GOT3 (cell line): ENCODE results near the gene ARHGAP29.

Source experiments
- DNase-seq: peaks from one replicate; lab custom pipeline; 2025; ENCODE audit warnings: mixed read lengths; lab: John Stamatoyannopoulos, UW

ARHGAP29 gene

GRCh38 chr1:94237291-94238226 is at the start of gene ARHGAP29:
Gene ARHGAP29 (minus strand): TSS chr1:94237584. CDS start chr1:94231611, 5,973 bp downstream.
- no peak for DNase-seq

GRCh38 chr1:94286864-94287437 is 49.6 kb upstream of the ARHGAP29 start:
- DNase-seq: no peak

GRCh38 chr1:94285031-94285654 is 47.8 kb upstream of the ARHGAP29 start:
- DNase-seq: no peak

GRCh38 chr1:94284476-94284875 is 47.1 kb upstream of the ARHGAP29 start:
- no peak for DNase-seq

GRCh38 chr1:94283462-94283861 is 46.1 kb upstream of the ARHGAP29 start:
- DNase-seq: no peak

- DNase-seq: no peak
Observed at GRCh38 chr1:94282143-94282711, 44.8 kb upstream of the ARHGAP29 start.

- DNase-seq: no peak
Observed at GRCh38 chr1:94281361-94282142, 44.2 kb upstream of the ARHGAP29 start.

- no peak for DNase-seq
Observed at GRCh38 chr1:94280541-94280940, 43.2 kb upstream of the ARHGAP29 start.

- DNase-seq: no peak
Observed at GRCh38 chr1:94279462-94279861, 42.1 kb upstream of the ARHGAP29 start.

GRCh38 chr1:94279038-94279437 is 41.7 kb upstream of the ARHGAP29 start:
- DNase-seq: no peak

GRCh38 chr1:94276988-94277434 is 39.6 kb upstream of the ARHGAP29 start:
- DNase-seq: no peak

- DNase-seq: no peak
Observed at GRCh38 chr1:94275083-94275482, 37.7 kb upstream of the ARHGAP29 start.

- DNase-seq: no peak
Observed at GRCh38 chr1:94274561-94274960, 37.2 kb upstream of the ARHGAP29 start.

- DNase-seq: no peak
Observed at GRCh38 chr1:94273111-94273510, 35.7 kb upstream of the ARHGAP29 start.

- no peak for DNase-seq
Observed at GRCh38 chr1:94272388-94272787, 35.0 kb upstream of the ARHGAP29 start.

GRCh38 chr1:94271373-94271772 is 34.0 kb upstream of the ARHGAP29 start:
- DNase-seq: no peak

GRCh38 chr1:94270801-94271203 is 33.4 kb upstream of the ARHGAP29 start:
- no peak for DNase-seq

GRCh38 chr1:94269921-94270320 is 32.5 kb upstream of the ARHGAP29 start:
- DNase-seq: no peak

- no peak for DNase-seq
Observed at GRCh38 chr1:94265906-94266305, 28.5 kb upstream of the ARHGAP29 start.

- DNase-seq: no peak
Observed at GRCh38 chr1:94265011-94265422, 27.6 kb upstream of the ARHGAP29 start.

- DNase-seq: no peak
Observed at GRCh38 chr1:94260635-94261387, 23.4 kb upstream of the ARHGAP29 start.
